Measurements from ENCODE around the gene SELENOK.

DNA sequence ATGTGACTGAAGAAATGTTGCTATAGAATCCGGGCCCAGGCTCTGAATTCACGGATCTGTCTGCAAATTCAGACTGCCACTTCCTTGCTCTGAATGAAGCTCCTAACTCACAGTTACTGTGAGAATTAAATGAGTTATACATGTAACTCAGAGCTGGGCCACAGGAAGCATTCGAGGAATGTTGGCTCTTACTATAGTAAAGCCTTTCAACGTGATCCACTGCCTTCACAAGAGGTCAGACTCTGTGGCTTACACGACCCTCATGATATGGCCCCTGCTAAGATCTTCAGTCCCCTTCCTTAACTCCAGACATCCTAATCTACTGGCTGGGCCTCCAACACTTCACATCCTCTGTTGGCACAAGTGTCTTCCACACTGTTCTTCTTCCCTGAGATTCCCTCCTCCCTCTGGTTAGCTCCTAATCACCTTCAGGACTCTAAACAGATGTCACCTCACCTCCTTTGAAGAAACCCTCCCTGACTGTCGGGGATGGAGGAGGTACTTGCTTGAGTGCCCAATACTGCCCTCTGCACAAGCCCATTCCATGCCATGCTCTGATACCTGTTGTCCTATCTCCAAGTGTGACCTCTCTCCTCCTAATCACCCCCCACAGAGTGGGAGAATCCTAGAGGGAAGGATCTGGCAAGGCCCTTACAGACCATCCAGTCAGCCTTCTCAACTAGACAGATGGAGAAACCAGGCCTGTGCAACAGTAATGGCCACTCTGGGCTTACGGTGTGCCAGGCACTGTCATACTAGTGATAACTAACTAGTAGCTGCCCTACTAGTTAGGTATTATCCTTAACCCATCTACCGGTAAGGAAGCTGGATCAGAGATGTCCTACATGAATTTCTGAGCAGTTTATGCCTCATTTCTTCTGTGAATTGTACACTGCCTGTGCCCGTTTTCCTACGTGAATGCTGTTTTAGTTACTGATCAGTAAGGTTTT lies 11.0 kb downstream of the SELENOK start:
- TF ChIP-seq, protein P1, sequence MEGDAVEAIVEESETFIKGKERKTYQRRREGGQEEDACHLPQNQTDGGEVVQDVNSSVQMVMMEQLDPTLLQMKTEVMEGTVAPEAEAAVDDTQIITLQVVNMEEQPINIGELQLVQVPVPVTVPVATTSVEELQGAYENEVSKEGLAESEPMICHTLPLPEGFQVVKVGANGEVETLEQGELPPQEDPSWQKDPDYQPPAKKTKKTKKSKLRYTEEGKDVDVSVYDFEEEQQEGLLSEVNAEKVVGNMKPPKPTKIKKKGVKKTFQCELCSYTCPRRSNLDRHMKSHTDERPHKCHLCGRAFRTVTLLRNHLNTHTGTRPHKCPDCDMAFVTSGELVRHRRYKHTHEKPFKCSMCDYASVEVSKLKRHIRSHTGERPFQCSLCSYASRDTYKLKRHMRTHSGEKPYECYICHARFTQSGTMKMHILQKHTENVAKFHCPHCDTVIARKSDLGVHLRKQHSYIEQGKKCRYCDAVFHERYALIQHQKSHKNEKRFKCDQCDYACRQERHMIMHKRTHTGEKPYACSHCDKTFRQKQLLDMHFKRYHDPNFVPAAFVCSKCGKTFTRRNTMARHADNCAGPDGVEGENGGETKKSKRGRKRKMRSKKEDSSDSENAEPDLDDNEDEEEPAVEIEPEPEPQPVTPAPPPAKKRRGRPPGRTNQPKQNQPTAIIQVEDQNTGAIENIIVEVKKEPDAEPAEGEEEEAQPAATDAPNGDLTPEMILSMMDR (IDR thresholded peaks at IDR 0.05; ENCODE audit: extremely low read depth in 1 of 2, insufficient read depth in 1 of 2, low read depth in 1 of 2, low read length in 2 of 2), result no peak
- TF ChIP-seq POLR2A (IDR thresholded peaks at IDR 0.05; ENCODE audit: low read depth, low read length) (no peak), EZH2 (IDR thresholded peaks at IDR 0.05; ENCODE audit: borderline replicate concordance, low read depth, low read length, severe bottlenecking) (no peak), POLR2AphosphoS5 (IDR thresholded peaks at IDR 0.05; ENCODE audit: insufficient read depth, low read depth, low read length) (no peak), JUN (IDR thresholded peaks at IDR 0.05; ENCODE audit: borderline replicate concordance, insufficient read depth, insufficient read length, low read depth) (no peak), MYC (IDR thresholded peaks at IDR 0.05; ENCODE audit: low read depth, low read length) (no peak)
- TF ChIP-seq, protein P2, sequence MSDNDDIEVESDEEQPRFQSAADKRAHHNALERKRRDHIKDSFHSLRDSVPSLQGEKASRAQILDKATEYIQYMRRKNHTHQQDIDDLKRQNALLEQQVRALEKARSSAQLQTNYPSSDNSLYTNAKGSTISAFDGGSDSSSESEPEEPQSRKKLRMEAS (IDR thresholded peaks at IDR 0.05; ENCODE audit: insufficient read depth, insufficient read length), result no peak

Measured in endothelial cell of umbilical vein (primary cell).